GM10248 (cell line): Measurements from ENCODE around the gene CCDC137.

ENCODE experiments used
- CTCF ChIA-PET: fragments of 300-600 bp; sonication (Branson Sonifier 250); formaldehyde crosslinking; extraction: SDS; loops from one replicate; lab custom pipeline; 2021; ENCODE audit warnings: antibody characterized with exemption; lab: Yijun Ruan, JAX
- POLR2A ChIA-PET: fragments of 350-650 bp; sonication (Branson Sonifier 250); formaldehyde crosslinking; extraction: SDS; loops from one replicate; lab custom pipeline; 2020; ENCODE audit warnings: antibody characterized with exemption; lab: Yijun Ruan, JAX
- DNase-seq: peaks from one replicate; pipeline ENCODE4 v3.0.0; 2012; ENCODE audit errors: extremely low spot score
- CTCF ChIP-seq: IDR thresholded peaks from 2 replicates; pipeline ENCODE4 v1.5.1; 2012; ENCODE audit warnings: mild to moderate bottlenecking, low read depth; ENCODE audit errors: extremely low read depth, missing control alignments, control extremely low read depth

CCDC137 gene

GRCh38 chr17:81707725-81708646, 41.4 kb downstream of the CCDC137 start:
- CTCF ChIA-PET: interaction anchor here (1.5 kb wide), 1 partner anchor 24 kb away, joined by 3 read pairs; the partner anchor contains the start of genes ARL16 and HGS
- DNase-seq: no peak
- no peak for TF ChIP-seq CTCF
- POLR2A ChIA-PET: no interaction called here

GRCh38 chr17:81708739-81709185, 42.2 kb downstream of the CCDC137 start:
- TF ChIP-seq CTCF: no peak

GRCh38 chr17:81710514-81711308, 44.2 kb downstream of the CCDC137 start:
- ChIA-PET CTCF (interaction anchor here (1.4 kb wide), 1 partner anchor 8 kb away, joined by 5 read pairs; the partner anchor contains the start of gene MRPL12), POLR2A (interaction anchor here (1.3 kb wide), 1 partner anchor 8 kb away, joined by 4 read pairs; the partner anchor contains the start of gene MRPL12)
- DNase-seq: no peak
- no peak for TF ChIP-seq CTCF

More at GRCh38 chr17:81708739-81709185, 42.2 kb downstream of the CCDC137 start:
- no peak for DNase-seq
- ChIA-PET POLR2A (no interaction called here), CTCF (no interaction called here)

GRCh38 chr17:81711814-81712467, 45.4 kb downstream of the CCDC137 start, which contains the start of gene SLC25A10:
Gene SLC25A10, plus strand, starts transcription at chr17:81712284. Its CDS starts 143 bp downstream, at chr17:81712427.
- CTCF ChIA-PET: interaction anchor here (1.4 kb wide), 1 partner anchor 9 kb away, joined by 5 read pairs; the partner anchor contains the start of gene MRPL12
- DNase-seq: peak; percentile 93
- no peak for TF ChIP-seq CTCF
- POLR2A ChIA-PET: interaction anchor here (1.0 to 1.3 kb wide), 2 partner anchors 9 to 13 kb away, joined by 4 read pairs; partner anchors contain the start of gene MRPL12

- peak; percentile 59 for DNase-seq
- CTCF ChIA-PET: no interaction called here
- POLR2A ChIA-PET: interaction anchor here (0.5 to 1.4 kb wide), 4 partner anchors 8 to 594 kb away, joined by 3 to 4 read pairs (median 3); no protein-coding TSS in a partner anchor
- no peak for TF ChIP-seq CTCF
Measured at GRCh38 chr17:81712468-81713003, 46.0 kb downstream of the CCDC137 start.
